SK-N-SH (cell line): Measurements from ENCODE around the gene MPDU1.
A peak's percentile ranks its signal among the peaks of the same experiment; 100 is the strongest.

Experiments used
- CTCF ChIP-seq: fragments of 200-600 bp; sonication (generic); IDR thresholded peaks from 2 replicates; pipeline ENCODE4 v1.6.1; 2017; ENCODE audit warnings: antibody characterized with exemption, mild to moderate bottlenecking, moderate library complexity
- EZH2phosphoT487 ChIP-seq: fragments of 200-600 bp; sonication (generic); IDR thresholded peaks from 2 replicates; pipeline ENCODE4 v1.6.1; 2017; ENCODE audit warnings: low read depth, mixed run types, mild to moderate bottlenecking, antibody characterized with exemption, moderate library complexity, borderline replicate concordance
- FOSL2 ChIP-seq: IDR thresholded peaks from 2 replicates; pipeline ENCODE4 v1.4.0; 2012; ENCODE audit warnings: low read depth, mild to moderate bottlenecking, moderate library complexity, borderline replicate concordance
- GATA2 ChIP-seq: sonication (generic); formaldehyde crosslinking; IDR thresholded peaks from 2 replicates; pipeline ENCODE4 v1.5.0; 2020; ENCODE audit warnings: mild to moderate bottlenecking, missing genetic modification reagents
- JUND ChIP-seq: IDR thresholded peaks from 2 replicates; pipeline ENCODE4 v1.4.0; 2012
- POLR2AphosphoS5 ChIP-seq: IDR thresholded peaks from 2 replicates; pipeline ENCODE4 v1.6.1; 2012; ENCODE audit warnings: low read depth, low read length

GRCh38 chr17:7632492-7632894, 48.8 kb downstream of the MPDU1 start:
- TF ChIP-seq CTCF (peak; percentile 51), POLR2AphosphoS5 (no peak), EZH2phosphoT487 (no peak), JUND (no peak), FOSL2 (no peak), GATA2 (CRISPR knock-in tag) (no peak)
